ENCODE data around the gene NKX6-1.

NKX6-1 gene

DNA sequence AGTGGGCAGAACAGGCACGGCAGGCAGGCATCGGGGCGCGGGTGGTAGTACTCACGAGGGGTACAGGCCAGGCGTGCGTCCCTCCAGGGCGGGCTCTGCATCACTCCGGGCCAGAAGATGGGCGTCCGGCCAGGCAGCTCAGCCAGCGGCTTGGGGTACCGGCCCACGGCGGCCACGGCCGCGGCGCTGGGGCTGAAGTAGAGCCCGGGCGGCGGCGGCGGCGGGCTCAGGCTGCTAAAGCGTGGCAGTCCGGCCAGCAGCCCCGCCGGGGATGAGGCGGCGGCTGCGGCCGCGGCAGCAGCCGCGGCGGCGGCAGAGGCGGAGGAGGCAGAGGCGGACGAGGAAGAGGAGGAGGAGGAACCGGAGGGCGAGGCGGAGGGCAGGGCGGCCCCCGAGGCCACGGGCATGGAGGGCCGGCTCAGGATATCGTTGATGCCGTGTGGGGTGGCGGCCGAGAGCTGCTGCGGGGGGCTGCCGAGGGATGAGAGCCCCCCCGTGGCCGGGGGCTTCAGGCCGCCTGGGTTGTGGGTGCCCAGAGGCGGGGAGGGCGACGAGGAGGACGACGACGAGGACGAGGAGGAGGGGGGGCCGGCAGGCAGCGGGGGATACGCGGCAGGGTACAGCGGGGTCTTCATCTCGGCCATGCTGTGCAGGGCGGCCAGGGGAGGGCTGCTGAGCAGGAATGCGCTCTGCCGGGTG, 1.4 kb downstream of the NKX6-1 start:
- Histone ChIP-seq H3K9me2 (replicated peaks; ENCODE audit: low read depth, low read length) (no peaks in the 10 kb centered on the region), H3F3A (ENCODE audit: low read depth) (no peaks in the 10 kb centered on the region), H2AFZ (ENCODE audit: low read length) (no peak overlapping the region), H3K4me3 (ENCODE audit: low read length, poor library complexity, severe bottlenecking) (no peak overlapping the region), H3K4me2 (ENCODE audit: low read depth, low read length, poor library complexity, severe bottlenecking) (no peak overlapping the region), H3K79me2 (ENCODE audit: insufficient read depth, low read length) (no peaks in the 10 kb centered on the region), H3K27me3 (ENCODE audit: insufficient read depth, low read length, poor library complexity, severe bottlenecking) (no peaks in the 10 kb centered on the region), H3K9ac (ENCODE audit: low read depth, low read length, poor library complexity, severe bottlenecking) (no peak overlapping the region), H3K36me3 (ENCODE audit: insufficient read depth, low read length) (no peaks in the 10 kb centered on the region), H4K20me1 (ENCODE audit: insufficient read depth, low read length, poor library complexity, severe bottlenecking) (no peaks in the 10 kb centered on the region), H3K4me1 (ENCODE audit: insufficient read depth, low read length, poor library complexity, severe bottlenecking) (no peaks in the 10 kb centered on the region), H3K9me3 (ENCODE audit: insufficient read depth, low read depth, low read length) (no peaks in the 10 kb centered on the region)
- TF ChIP-seq, protein P1, sequence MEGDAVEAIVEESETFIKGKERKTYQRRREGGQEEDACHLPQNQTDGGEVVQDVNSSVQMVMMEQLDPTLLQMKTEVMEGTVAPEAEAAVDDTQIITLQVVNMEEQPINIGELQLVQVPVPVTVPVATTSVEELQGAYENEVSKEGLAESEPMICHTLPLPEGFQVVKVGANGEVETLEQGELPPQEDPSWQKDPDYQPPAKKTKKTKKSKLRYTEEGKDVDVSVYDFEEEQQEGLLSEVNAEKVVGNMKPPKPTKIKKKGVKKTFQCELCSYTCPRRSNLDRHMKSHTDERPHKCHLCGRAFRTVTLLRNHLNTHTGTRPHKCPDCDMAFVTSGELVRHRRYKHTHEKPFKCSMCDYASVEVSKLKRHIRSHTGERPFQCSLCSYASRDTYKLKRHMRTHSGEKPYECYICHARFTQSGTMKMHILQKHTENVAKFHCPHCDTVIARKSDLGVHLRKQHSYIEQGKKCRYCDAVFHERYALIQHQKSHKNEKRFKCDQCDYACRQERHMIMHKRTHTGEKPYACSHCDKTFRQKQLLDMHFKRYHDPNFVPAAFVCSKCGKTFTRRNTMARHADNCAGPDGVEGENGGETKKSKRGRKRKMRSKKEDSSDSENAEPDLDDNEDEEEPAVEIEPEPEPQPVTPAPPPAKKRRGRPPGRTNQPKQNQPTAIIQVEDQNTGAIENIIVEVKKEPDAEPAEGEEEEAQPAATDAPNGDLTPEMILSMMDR (conservative IDR thresholded peaks at IDR 0.05; ENCODE audit: low read length), result no peak
- no peak for TF ChIP-seq EZH2phosphoT487 (IDR thresholded peaks at IDR 0.05; ENCODE audit: borderline replicate concordance)

GRCh38 chr4:84496706-84497503, 2.2 kb downstream of the NKX6-1 start:
- no peak overlapping the region for H3K4me2 ChIP-seq (ENCODE audit: low read depth, low read length, poor library complexity, severe bottlenecking)
- no peaks in the 10 kb centered on the region for H4K20me1 ChIP-seq (ENCODE audit: insufficient read depth, low read length, poor library complexity, severe bottlenecking)
- no peaks in the 10 kb centered on the region for H3K27me3 ChIP-seq (ENCODE audit: insufficient read depth, low read length, poor library complexity, severe bottlenecking)

GRCh38 chr4:84496331-84496705, 2.8 kb downstream of the NKX6-1 start:
- Histone ChIP-seq H3K4me3 (ENCODE audit: low read length, poor library complexity, severe bottlenecking) (no peak overlapping the region), H2AFZ (ENCODE audit: low read length) (no peak overlapping the region), H3K27me3 (ENCODE audit: insufficient read depth, low read length, poor library complexity, severe bottlenecking) (no peaks in the 10 kb centered on the region), H3K4me1 (ENCODE audit: insufficient read depth, low read length, poor library complexity, severe bottlenecking) (no peaks in the 10 kb centered on the region), H3K36me3 (ENCODE audit: insufficient read depth, low read length) (no peaks in the 10 kb centered on the region), H3K79me2 (ENCODE audit: insufficient read depth, low read length) (no peaks in the 10 kb centered on the region), H3F3A (ENCODE audit: low read depth) (no peaks in the 10 kb centered on the region), H3K9ac (ENCODE audit: low read depth, low read length, poor library complexity, severe bottlenecking) (no peak overlapping the region), H3K4me2 (ENCODE audit: low read depth, low read length, poor library complexity, severe bottlenecking) (no peak overlapping the region), H3K9me3 (ENCODE audit: insufficient read depth, low read depth, low read length) (no peaks in the 10 kb centered on the region), H4K20me1 (ENCODE audit: insufficient read depth, low read length, poor library complexity, severe bottlenecking) (no peaks in the 10 kb centered on the region), H3K9me2 (replicated peaks; ENCODE audit: low read depth, low read length) (no peaks in the 10 kb centered on the region)
- TF ChIP-seq, protein P1 (conservative IDR thresholded peaks at IDR 0.05; ENCODE audit: low read length), result no peak
- no peak for TF ChIP-seq EZH2phosphoT487 (IDR thresholded peaks at IDR 0.05; ENCODE audit: borderline replicate concordance)

More at GRCh38 chr4:84496706-84497503, 2.2 kb downstream of the NKX6-1 start:
- Histone ChIP-seq H3K4me3 (ENCODE audit: low read length, poor library complexity, severe bottlenecking) (no peak overlapping the region), H3K4me1 (ENCODE audit: insufficient read depth, low read length, poor library complexity, severe bottlenecking) (no peaks in the 10 kb centered on the region), H2AFZ (ENCODE audit: low read length) (no peak overlapping the region), H3K36me3 (ENCODE audit: insufficient read depth, low read length) (no peaks in the 10 kb centered on the region), H3K9me2 (replicated peaks; ENCODE audit: low read depth, low read length) (no peaks in the 10 kb centered on the region), H3K79me2 (ENCODE audit: insufficient read depth, low read length) (no peaks in the 10 kb centered on the region), H3K9ac (ENCODE audit: low read depth, low read length, poor library complexity, severe bottlenecking) (no peak overlapping the region), H3F3A (ENCODE audit: low read depth) (no peaks in the 10 kb centered on the region), H3K9me3 (ENCODE audit: insufficient read depth, low read depth, low read length) (no peaks in the 10 kb centered on the region)
- TF ChIP-seq, protein P1 (conservative IDR thresholded peaks at IDR 0.05; ENCODE audit: low read length), result no peak
- no peak for TF ChIP-seq EZH2phosphoT487 (IDR thresholded peaks at IDR 0.05; ENCODE audit: borderline replicate concordance)

Data from Loucy (cell line).